ENCODE measurements around the gene FOXN3.

Gene FOXN3

GRCh38 chr14:89443042-89443629, 26.1 kb upstream of the FOXN3 start:
- no peak overlapping the region for H3K4me3 ChIP-seq
- H3K36me3 ChIP-seq = no peaks in the 10 kb centered on the region
- no peaks in the 10 kb centered on the region for H3K9me3 ChIP-seq
- DNase-seq = no peak
- peaks cover 0 to 30% (median 20%) of the 10 kb centered on the region in 4 donors for H3K4me1 ChIP-seq
- intact Hi-C loops (cut with DNase I; ENCODE audit: low total_unique reads) = no loop called here
- H3K27ac ChIP-seq = peak overlapping the region; percentile 1 to 61
- H3K27me3 ChIP-seq = no peaks in the 10 kb centered on the region
- TF ChIP-seq CTCF (IDR thresholded peaks at IDR 0.05) = no peak

GRCh38 chr14:89442280-89442679, 25.2 kb upstream of the FOXN3 start:
- intact Hi-C loops (cut with DNase I; ENCODE audit: low total_unique reads) = no loop called here

GRCh38 chr14:89440986-89441909, 24.2 kb upstream of the FOXN3 start:
- H3K36me3 ChIP-seq = no peaks in the 10 kb centered on the region
- H3K27ac ChIP-seq = no peak overlapping the region
- H3K4me3 ChIP-seq = no peak overlapping the region
- peaks cover 0 to 30% (median 20%) of the 10 kb centered on the region in 4 donors for H3K4me1 ChIP-seq
- no peaks in the 10 kb centered on the region for H3K9me3 ChIP-seq
- intact Hi-C loops (cut with DNase I; ENCODE audit: low total_unique reads) = no loop called here
- peak in 1 of 2 donors; percentile 23 for DNase-seq
- TF ChIP-seq CTCF (IDR thresholded peaks at IDR 0.05) = no peak
- H3K27me3 ChIP-seq = no peaks in the 10 kb centered on the region

More at GRCh38 chr14:89442280-89442679, 25.2 kb upstream of the FOXN3 start:
- no peak for TF ChIP-seq CTCF (IDR thresholded peaks at IDR 0.05)
- H3K4me3 ChIP-seq = no peak overlapping the region
- H3K4me1 ChIP-seq = peaks cover 0 to 30% (median 20%) of the 10 kb centered on the region in 4 donors
- DNase-seq = peak in 1 of 2 donors; percentile 44
- no peaks in the 10 kb centered on the region for H3K36me3 ChIP-seq
- no peaks in the 10 kb centered on the region for H3K9me3 ChIP-seq
- H3K27ac ChIP-seq = peak overlapping the region in 1 of 2 donors; percentile 61
- H3K27me3 ChIP-seq = no peaks in the 10 kb centered on the region

- intact Hi-C loops (cut with DNase I; ENCODE audit: low total_unique reads) = no loop called here
- TF ChIP-seq CTCF (IDR thresholded peaks at IDR 0.05) = no peak
- Histone ChIP-seq H3K27me3 (no peaks in the 10 kb centered on the region), H3K27ac (no peak overlapping the region), H3K4me3 (no peak overlapping the region), H3K4me1 (peaks cover 0 to 5% (median 2%) of the 10 kb centered on the region in 4 donors), H3K36me3 (no peaks in the 10 kb centered on the region), H3K9me3 (no peaks in the 10 kb centered on the region)
- peak in 1 of 2 donors; percentile 37 for DNase-seq
These were observed 19.0 kb upstream of the FOXN3 start for GRCh38 chr14:89435892-89436656.

GRCh38 chr14:89435492-89435891, 18.5 kb upstream of the FOXN3 start:
- H3K27ac ChIP-seq = no peak overlapping the region
- no peak for TF ChIP-seq CTCF (IDR thresholded peaks at IDR 0.05)
- no peaks in the 10 kb centered on the region for H3K36me3 ChIP-seq
- H3K4me1 ChIP-seq = peaks cover 0 to 11% (median 4%) of the 10 kb centered on the region in 4 donors
- H3K9me3 ChIP-seq = no peaks in the 10 kb centered on the region
- intact Hi-C loops (cut with DNase I; ENCODE audit: low total_unique reads) = no loop called here
- no peaks in the 10 kb centered on the region for H3K27me3 ChIP-seq
- H3K4me3 ChIP-seq = no peak overlapping the region
- no peak for DNase-seq
